HuH-7.5 (cell line): ENCODE results near the gene CEACAM1.
"Not testable (repeated sequence)": the region's sequence is repeated elsewhere in the genome, so short reads cannot be mapped to it uniquely, and the experiment has no call there.

Source experiments
- DNase-seq: peaks from one replicate; pipeline ENCODE4 v3.0.0; 2011; ENCODE audit warnings: low spot score

Gene CEACAM1

DNA sequence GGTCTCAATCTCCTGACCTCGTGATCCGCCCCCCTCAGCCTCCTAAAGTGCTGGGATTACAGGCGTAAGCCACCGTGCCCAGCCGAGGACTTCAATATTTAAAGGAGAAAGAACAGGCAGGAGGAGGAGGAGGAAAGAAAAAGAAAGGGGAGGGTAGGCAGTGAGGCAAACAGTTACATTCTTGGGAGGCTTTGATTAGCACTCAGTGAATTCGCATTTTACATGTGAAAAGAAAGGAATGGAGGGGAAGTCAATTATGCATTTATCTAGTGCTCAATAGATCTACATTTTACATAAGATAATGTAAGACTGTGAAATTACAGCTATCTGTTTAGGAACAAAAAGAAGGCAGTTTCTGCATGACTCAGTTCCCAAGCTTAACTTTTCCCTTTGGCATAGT, 54.6 kb downstream of the CEACAM1 start:
- DNase-seq = no peak

DNA sequence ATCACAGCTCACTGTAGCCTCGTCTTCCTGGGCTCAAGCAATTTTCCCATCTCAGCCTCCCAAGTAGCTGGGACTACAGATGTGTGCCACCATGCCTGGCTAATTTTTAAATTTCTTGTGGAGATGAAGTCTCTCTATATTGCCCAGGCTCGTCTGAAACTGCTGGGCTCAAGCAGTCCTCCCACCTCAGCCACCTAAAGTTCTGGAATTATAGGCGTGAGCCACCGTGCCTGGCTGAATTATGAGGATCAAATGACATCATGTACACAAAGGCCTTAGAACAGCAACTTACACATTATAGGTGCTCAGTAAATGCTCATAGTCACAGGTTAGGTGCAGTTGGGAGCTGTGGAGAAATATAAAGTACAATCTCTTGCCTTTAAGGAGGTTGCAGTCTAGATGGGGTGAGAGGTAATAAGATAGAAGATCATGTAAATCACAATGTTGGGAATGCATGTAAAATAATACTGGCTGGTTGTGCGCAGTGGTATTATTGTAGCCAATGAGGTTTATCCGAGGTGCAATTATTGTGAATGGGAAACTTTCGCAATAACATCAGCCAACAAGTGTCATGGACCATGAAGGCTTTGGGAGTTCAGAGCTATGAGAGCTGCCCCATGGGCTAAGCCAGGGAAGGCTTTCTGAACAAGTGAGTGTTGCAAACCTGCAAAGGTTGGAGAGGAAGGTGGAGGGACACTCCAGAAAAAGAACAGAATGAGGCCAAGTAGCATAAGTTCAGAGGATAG, 55.7 kb downstream of the CEACAM1 start:
- DNase-seq = no peak

DNA sequence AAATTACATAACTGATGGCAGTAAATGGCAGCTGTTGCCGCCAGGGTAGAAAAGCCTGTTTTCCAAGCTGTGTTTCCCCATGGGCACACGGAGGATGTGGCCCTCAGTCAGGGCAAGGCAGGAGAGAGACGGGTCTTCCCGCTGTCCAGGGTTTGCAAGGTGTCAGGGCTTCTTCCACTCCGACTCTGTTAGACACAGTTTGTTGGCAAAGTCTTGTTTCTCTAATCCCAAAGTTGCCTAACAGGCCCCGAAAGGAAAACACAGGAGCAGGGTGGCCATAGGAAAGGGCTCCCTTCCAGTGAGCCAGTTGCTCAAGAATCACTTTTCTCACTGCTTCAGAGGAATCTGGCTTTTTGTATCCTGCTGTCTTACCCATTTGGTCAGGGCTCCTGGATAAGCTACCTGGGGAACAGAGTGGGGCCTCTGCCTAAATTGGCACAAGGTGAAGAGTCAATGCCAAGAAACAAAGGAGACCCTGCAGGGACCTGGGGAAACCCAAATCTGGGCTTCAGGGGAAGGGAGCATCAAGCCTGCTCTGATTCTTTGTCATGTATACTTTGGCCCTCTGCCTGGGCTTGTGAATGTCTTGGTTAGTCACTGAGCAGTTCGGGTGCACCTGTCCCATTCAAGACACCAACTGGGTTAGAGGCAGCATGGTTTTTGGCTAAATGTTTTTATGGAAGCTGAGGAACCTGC, 56.6 kb downstream of the CEACAM1 start:
- DNase-seq = no peak

DNA sequence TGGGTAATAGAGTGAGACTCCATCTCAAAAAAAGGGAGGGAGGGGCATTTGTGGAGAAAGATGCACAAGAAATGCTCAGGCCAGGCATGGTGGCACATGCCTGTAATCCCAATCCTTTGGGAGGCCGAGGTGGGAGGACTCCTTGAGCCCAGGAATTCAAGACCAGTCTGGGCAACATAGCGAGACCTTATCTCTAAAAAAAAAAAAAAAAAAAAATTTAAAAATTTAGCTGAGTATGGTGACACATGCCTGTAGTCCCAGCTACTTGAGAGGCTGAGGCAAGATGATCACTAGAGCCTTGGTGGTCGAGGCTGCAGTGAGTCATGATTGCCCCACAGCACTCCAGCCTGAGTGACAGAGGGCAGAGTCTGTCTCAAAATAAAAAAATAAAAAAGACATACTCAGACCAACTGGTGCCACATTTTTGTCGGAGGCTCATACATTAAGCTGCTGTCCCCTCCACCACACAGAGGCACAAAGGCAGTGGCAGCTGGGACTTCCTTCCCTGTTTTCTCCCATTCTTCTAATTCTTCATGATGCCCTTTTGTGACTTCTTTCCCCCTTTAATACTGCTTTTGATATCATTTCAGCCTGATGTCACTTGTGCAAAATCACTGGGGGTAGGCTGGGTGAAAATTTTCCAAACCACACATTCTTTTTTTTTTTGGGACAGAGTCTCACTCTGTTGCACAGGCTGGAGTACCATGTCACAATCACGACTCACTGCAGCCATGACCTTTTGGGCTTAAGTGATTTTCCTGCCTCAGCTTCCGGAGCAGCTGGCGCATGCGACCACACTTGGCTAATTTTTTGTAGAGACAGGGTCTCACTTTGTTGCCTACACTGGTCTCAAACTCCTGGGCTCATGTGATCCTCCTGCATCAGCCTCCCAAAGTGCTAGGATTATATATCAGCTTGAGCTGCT, 58.7 kb downstream of the CEACAM1 start:
- DNase-seq = no peak

DNA sequence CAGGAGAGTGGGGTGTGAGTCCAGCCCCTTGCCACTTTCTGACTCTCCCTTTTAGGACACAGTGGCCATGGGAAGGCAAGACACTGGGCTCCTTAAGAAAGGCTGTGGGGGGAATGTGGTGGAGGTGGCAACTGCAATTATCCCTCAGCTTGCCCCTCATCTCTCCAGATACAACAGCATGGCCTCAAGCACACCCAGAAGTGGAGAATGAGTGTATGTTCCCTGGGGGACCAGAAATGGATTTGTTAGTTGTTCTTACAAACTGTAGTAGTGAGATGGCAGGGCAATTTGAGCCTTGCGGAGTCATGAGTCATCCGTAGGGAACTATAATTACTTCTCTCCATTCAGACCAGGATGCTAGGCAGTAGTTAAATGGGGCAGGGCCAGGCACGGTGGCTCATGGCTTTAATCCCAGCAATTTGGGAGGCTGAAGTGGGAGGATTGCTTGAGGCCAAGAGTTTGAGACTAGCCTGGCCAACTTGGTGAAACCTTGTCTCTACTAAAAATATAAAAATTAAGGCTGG, 59.9 kb downstream of the CEACAM1 start:
- DNase-seq = no peak

DNA sequence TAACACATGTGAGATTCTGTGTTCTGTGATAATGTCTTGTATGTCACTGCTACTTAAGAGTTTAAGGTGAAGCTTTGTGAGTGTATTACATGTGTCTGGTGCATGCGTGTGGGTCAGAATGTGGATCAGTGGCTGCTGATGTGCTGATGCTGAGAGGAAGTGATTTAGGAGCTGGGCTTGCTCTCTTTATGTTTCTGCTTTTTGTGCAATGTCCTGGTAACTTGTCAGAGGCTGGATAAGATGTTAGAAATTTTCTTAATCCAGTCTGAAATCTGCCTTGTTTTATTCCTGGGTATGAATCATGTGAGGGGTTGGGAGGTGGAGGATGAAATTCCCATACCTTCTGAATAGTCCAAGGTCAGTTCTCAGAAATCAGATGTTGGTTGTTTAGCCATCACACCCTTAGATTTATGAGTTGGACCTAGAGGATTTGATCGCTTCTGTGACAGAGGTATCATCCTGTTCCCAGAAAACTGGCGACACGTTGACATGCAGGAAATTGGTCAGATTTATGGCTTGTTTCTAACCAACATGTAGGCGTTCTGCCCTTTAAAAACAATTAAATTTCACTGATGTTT, 61.0 kb downstream of the CEACAM1 start:
- no peak for DNase-seq

DNA sequence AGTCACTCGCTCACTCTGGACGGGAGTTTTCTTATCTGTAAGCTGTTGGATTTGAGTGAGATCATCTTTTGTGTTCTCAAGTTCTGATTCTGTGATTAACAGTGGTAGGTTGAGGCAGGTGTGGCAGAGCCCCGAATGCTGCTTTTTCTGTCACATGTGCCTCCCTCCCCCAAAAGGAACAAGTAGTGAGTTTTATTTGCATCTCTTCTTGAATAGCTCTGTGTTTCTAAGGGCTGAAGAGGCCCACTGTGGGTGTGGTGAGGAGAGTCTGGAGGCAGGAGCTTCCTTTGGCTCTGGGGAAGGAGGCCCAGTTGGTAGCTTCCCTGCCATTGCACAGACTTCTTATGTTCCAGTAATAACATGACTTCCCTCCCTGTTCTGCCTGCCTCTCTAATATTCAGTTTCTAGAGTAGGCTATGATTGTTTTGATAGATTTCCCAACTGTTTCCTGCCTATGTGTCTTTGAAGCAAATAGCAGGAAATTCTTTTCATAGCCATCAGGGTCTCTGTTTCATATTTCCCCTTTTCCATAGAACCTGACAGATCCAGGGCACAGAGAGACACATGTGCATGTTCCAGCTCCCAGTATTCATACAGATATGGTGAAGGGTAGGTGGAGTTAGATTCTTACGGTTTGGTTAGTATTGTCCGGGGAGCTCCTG, 61.6 kb downstream of the CEACAM1 start:
- no peak for DNase-seq

DNA sequence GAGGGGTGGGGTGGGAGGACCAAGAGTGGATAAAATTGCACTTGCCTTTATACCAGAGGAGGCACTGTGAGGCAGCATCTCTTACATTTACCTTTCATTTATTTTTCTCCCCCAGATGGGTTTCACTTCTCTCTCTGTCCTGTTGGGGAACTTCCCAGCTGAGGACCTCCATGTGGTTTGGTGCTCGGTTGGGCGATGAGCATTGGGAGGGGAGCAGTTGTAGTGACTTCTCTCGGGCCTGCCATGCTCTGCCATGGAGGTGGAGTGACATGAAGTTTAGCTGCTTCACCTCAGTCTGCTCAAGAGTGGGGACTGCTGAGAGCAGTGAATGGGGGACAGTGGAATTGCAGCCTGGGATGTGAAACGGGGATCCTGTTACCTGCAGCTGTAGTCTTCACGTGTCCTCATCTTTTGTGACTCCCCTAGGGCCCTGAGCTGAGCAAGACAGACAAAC, 62.4 kb downstream of the CEACAM1 start:
- no peak for DNase-seq

DNA sequence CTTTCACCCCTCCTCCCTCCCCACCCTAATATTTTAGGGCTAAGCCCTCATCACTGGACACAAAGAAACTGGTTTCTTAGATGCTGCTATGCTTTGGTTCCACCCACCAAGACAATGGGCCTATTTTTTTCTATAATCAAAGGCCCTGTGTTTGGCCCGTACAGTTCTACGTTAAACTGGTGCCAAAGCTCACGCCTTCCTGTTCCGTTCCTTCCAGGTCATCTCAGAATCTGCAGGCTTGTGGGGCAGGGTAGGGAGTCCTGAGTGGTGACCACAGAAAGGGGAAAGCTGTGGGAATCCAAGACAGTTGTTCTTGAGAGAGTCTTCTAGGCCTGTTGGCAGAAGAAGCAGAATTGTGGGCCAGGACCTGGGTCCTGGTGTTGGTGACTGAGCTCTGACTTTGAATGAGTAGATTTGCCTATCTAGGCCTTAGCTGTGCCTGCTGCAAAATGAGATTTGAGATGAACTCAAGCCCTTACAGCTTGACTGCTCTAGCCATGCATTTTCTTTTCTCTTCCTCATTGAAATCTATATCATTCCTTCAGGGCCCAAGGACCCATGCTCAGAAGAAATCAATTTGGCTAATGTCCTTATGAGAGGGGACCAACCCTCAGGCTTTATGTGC, 66.5 kb downstream of the CEACAM1 start:
- DNase-seq = no peak

DNA sequence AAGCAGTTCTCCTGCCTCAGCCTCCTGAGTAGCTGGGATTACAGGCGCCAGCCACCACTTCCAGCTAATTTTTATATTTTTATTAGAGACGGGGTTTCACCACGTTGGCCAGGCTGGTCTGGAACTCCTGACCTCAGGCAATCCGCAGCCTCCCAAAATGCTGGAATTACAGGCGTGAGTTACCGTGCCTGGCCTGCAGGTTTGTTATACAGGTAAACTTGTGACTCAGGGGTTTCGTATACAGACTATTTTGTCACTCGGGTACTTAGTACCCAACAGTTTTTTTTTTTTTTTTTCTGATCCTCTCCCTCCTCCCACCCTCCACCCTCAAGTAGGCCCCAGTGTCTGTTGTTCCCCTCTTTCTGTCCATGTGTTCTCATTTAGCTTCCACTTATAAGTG, 67.0 kb downstream of the CEACAM1 start:
- not testable (repeated sequence) for DNase-seq

DNA sequence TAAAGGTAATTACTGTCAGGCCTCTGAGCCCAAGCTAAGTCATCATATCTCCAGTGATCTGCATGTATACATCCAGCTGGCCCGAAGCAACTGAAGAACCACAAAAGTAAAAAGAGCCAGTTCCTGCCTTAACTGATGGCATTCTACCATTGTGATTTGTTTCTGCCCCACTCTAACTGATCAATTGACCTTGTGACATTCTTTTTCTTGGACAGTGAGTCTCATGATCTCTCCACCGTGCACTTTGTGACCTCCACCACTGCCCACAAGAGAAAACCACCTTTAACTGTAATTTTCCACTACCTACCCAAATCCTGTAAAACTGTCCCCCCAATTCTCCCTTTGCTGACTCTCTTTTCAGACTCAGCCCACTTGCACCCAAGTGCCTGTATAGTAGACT, 68.4 kb downstream of the CEACAM1 start:
- DNase-seq = no peak
